ENCODE measurements around the gene ATP5F1E. TPM values are rescaled to one million over a fixed set of nuclear protein-coding genes. Genes with fewer than 3 reads are reported as not detected.

The ATP5F1E gene
- total and polyA plus RNA-seq, 9 of the 15 experiments (the other 6 are each of a cell fraction or from before 2014, with no cell fraction given): 60.3 to 162 (median 113) TPM

DNA sequence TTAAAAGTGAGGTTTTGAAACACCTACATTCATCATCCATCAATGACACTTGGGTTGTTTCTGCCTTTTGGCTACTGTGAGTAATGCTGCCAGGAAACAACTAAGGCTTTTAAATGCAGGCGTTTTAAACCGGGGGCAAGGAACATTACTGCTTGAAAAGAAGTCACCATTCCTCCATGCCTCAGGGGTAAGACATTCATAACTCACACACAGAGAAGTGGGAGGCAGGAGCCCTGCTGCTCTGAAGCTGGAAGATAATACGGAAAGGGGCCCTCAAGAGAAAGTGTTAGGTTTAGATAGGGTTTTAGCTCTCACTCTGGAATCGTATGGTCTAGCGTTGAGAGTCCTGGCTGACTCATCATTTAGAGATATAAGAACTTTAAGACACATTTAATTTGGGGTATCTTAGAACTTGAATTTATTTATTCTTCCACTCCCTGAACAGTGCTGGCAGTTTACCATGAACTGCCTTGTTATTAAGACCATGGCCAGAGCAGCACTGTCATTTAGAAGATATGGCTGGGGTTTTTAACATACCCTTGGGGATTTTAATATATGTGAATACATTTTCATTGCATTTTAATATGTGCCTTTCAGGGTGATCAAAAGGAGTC lies 11.1 kb downstream of the ATP5F1E start (continued):
- TF ChIP-seq ETS1 (conservative IDR thresholded peaks at IDR 0.05; ENCODE audit: control insufficient read depth, low read depth, low read length) (0 out of 2 replicates have a peak, but pooled peaks have one; percentile 49), NR2C1 (IDR thresholded peaks at IDR 0.05) (no peak), NR2C1 (tag; IDR thresholded peaks at IDR 0.05) (0 out of 2 replicates have a peak, but pooled peaks have one; percentile 34), ETV5 (CRISPR knock-in tag; IDR thresholded peaks at IDR 0.05; ENCODE audit: low read depth) (no peak), ZBTB17 (CRISPR knock-in tag; IDR thresholded peaks at IDR 0.05) (0 out of 2 replicates have a peak, but pooled peaks have one; percentile 56), STAT5B (CRISPR knock-in tag; IDR thresholded peaks at IDR 0.05) (no peak), TAF1 (IDR thresholded peaks at IDR 0.05; ENCODE audit: control insufficient read depth, extremely low read depth, insufficient read depth, low read length, severe bottlenecking) (peak; percentile 64), IRF1 (CRISPR knock-in tag; IDR thresholded peaks at IDR 0.05; ENCODE audit: borderline replicate concordance) (no peak), ZNF444 (CRISPR knock-in tag; IDR thresholded peaks at IDR 0.05) (peak; percentile 64; the same call in 1 of the 2 replicates), COPS2 (conservative IDR thresholded peaks at IDR 0.05) (no peak), TEAD4 (IDR thresholded peaks at IDR 0.05; ENCODE audit: low read length) (peak; percentile 98), TEAD4 (CRISPR knock-in tag; IDR thresholded peaks at IDR 0.05; ENCODE audit: borderline replicate concordance) (no peak), ELF4 (CRISPR knock-in tag; IDR thresholded peaks at IDR 0.05) (peak; percentile 63; the same call in 1 of the 2 replicates), ARNT (IDR thresholded peaks at IDR 0.05) (peak; percentile 75 to 99; a peak in 3 of 4 replicates), ZNF785 (CRISPR knock-in tag; IDR thresholded peaks at IDR 0.05) (no peak), MIER1 (IDR thresholded peaks at IDR 0.05; ENCODE audit: low read depth) (0 out of 2 replicates have a peak, but pooled peaks have one; percentile 1), MNT (conservative IDR thresholded peaks at IDR 0.05) (peak; percentile 46 to 79; a peak in 3 of 4 replicates), MTA2 (IDR thresholded peaks at IDR 0.05; ENCODE audit: low read depth) (peak; percentile 95), CBX1 (IDR thresholded peaks at IDR 0.05; ENCODE audit: low read depth) (no peak), EWSR1 (IDR thresholded peaks at IDR 0.05; ENCODE audit: borderline replicate concordance, low read depth, partially characterized antibody) (no peak), E2F8 (IDR thresholded peaks at IDR 0.05; ENCODE audit: low read depth, partially characterized antibody) (no peak), SP2 (IDR thresholded peaks at IDR 0.05; ENCODE audit: extremely low read depth, low read depth, low read length, poor library complexity, severe bottlenecking) (no peak)
